ENCODE results near the gene STARD8.
"Not testable (repeated sequence)": the region's sequence is repeated elsewhere in the genome, so short reads cannot be mapped to it uniquely, and the experiment has no call there.

STARD8 gene

GRCh38 chrX:68719181-68719903, 71.9 kb downstream of the STARD8 start:
- DNase-seq, result no peak

GRCh38 chrX:68719904-68720614, 72.6 kb downstream of the STARD8 start:
- no peak for DNase-seq

- no peak for DNase-seq
These were observed 73.4 kb downstream of the STARD8 start for GRCh38 chrX:68720851-68721250.

- no peak for DNase-seq
These were observed 74.1 kb downstream of the STARD8 start for GRCh38 chrX:68721546-68721945.

- no peak for DNase-seq
These were observed 74.8 kb downstream of the STARD8 start for GRCh38 chrX:68721991-68722860.

GRCh38 chrX:68723491-68724155, 76.2 kb downstream of the STARD8 start:
- no peak for DNase-seq

GRCh38 chrX:68724531-68725020, 77.1 kb downstream of the STARD8 start:
- DNase-seq, result no peak

- DNase-seq, result no peak
These were observed 78.4 kb downstream of the STARD8 start for GRCh38 chrX:68725756-68726365.

GRCh38 chrX:68726366-68726765, 78.9 kb downstream of the STARD8 start:
- no peak for DNase-seq

- no peak for DNase-seq
These were observed 80.2 kb downstream of the STARD8 start for GRCh38 chrX:68727696-68728095.

GRCh38 chrX:68728186-68728585, 80.7 kb downstream of the STARD8 start:
- no peak for DNase-seq

- no peak for DNase-seq
These were observed 83.8 kb downstream of the STARD8 start for GRCh38 chrX:68731254-68731653.

- peak; percentile 55 for DNase-seq
These were observed 85.5 kb downstream of the STARD8 start for GRCh38 chrX:68732906-68733493.

GRCh38 chrX:68735266-68735665, 87.8 kb downstream of the STARD8 start:
- DNase-seq, result no peak

GRCh38 chrX:68741864-68742263, 94.4 kb downstream of the STARD8 start:
- not testable (repeated sequence) for DNase-seq

GRCh38 chrX:68743754-68744153, 96.3 kb downstream of the STARD8 start:
- no peak for DNase-seq

- no peak for DNase-seq
These were observed 99.5 kb downstream of the STARD8 start for GRCh38 chrX:68746988-68747387.

GRCh38 chrX:68748030-68748429, 100.6 kb downstream of the STARD8 start:
- no peak for DNase-seq

GRCh38 chrX:68749426-68749825, 102.0 kb downstream of the STARD8 start:
- no peak for DNase-seq

- DNase-seq, result no peak
These were observed 102.8 kb downstream of the STARD8 start for GRCh38 chrX:68750316-68750715.

- no peak for DNase-seq
These were observed 103.9 kb downstream of the STARD8 start for GRCh38 chrX:68751372-68751771.

GRCh38 chrX:68753218-68753617, 105.8 kb downstream of the STARD8 start:
- no peak for DNase-seq
